ENCODE measurements around the gene FN3KRP.

FN3KRP gene

DNA sequence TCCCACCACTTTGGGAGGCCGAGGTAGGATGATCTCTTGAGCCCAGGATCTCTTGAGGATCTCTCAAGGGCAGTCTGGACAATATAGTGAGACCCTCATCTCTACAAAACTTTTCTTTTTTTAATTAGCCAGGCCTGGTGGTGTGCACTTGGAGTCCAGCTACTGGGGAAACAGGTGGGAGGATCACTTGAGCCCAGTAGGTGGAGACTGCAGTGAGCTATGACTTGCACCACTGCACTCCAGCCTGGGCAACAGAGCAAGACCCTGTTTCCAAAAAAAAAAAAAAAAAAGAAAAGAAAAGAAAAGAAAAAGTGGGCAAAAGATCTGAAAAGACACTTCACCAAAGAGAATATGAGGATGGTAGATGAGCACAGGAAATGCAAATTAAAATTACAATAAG is 33.0 kb upstream of the FN3KRP start:
- ATAC-seq: no peak
- TF ChIP-seq ZC3H10 (CRISPR knock-in tag; IDR thresholded peaks at IDR 0.05) (no peak), TCF4 (CRISPR knock-in tag; IDR thresholded peaks at IDR 0.05; ENCODE audit: borderline replicate concordance) (no peak), CSDC2 (CRISPR knock-in tag; IDR thresholded peaks at IDR 0.05) (no peak), ZNF565 (CRISPR knock-in tag; conservative IDR thresholded peaks at IDR 0.05; ENCODE audit: low read depth) (no peak), ARNTL (CRISPR knock-in tag; IDR thresholded peaks at IDR 0.05; ENCODE audit: borderline replicate concordance, low read depth) (no peak), OSR1 (CRISPR knock-in tag; IDR thresholded peaks at IDR 0.05) (no peak), PPARA (CRISPR knock-in tag; IDR thresholded peaks at IDR 0.05; ENCODE audit: borderline replicate concordance) (no peak), ISL1 (CRISPR knock-in tag; IDR thresholded peaks at IDR 0.05) (no peak), ESRRG (CRISPR knock-in tag; IDR thresholded peaks at IDR 0.05) (no peak)
- TF ChIP-seq, protein P1, sequence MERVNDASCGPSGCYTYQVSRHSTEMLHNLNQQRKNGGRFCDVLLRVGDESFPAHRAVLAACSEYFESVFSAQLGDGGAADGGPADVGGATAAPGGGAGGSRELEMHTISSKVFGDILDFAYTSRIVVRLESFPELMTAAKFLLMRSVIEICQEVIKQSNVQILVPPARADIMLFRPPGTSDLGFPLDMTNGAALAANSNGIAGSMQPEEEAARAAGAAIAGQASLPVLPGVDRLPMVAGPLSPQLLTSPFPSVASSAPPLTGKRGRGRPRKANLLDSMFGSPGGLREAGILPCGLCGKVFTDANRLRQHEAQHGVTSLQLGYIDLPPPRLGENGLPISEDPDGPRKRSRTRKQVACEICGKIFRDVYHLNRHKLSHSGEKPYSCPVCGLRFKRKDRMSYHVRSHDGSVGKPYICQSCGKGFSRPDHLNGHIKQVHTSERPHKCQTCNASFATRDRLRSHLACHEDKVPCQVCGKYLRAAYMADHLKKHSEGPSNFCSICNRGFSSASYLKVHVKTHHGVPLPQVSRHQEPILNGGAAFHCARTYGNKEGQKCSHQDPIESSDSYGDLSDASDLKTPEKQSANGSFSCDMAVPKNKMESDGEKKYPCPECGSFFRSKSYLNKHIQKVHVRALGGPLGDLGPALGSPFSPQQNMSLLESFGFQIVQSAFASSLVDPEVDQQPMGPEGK (CRISPR knock-in tag; IDR thresholded peaks at IDR 0.05; ENCODE audit: borderline replicate concordance): no peak

DNA sequence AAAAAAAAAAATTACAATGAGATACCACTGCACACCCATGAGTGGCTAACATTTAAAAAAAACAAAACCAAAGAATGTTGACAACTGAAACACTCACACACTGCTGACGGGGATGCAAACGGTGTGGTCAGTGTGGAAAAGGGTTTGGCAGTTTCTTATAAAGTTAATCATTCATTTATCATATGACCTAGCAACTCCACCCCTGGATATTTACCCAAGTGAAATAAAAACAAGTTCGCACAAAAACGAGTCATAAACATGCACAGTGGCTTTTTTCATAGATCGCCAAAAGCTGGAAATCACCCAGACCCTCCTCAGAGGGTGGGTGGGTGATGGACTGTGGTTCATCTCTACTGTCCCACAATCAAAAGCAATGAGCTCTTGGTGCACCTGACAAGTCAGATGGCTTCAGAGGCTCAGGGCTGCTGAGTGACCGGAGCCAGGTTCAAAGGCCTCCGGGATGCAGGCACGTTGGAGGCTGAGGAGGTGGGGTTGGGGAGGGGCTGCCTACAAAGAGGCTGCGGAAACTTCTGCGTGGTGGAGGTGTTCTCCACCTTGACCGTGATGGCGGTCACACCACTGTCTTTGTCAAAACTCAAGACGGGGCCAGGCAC is 32.2 kb upstream of the FN3KRP start:
- ATAC-seq: no peak

More for the DNA sequence above, 32.2 kb upstream of the FN3KRP start:
- no peak for TF ChIP-seq ISL1 (CRISPR knock-in tag; IDR thresholded peaks at IDR 0.05)
- no peak for TF ChIP-seq TCF4 (CRISPR knock-in tag; IDR thresholded peaks at IDR 0.05; ENCODE audit: borderline replicate concordance)
- no peak for TF ChIP-seq ZFP30 (CRISPR knock-in tag; IDR thresholded peaks at IDR 0.05)
- TF ChIP-seq, protein P2, sequence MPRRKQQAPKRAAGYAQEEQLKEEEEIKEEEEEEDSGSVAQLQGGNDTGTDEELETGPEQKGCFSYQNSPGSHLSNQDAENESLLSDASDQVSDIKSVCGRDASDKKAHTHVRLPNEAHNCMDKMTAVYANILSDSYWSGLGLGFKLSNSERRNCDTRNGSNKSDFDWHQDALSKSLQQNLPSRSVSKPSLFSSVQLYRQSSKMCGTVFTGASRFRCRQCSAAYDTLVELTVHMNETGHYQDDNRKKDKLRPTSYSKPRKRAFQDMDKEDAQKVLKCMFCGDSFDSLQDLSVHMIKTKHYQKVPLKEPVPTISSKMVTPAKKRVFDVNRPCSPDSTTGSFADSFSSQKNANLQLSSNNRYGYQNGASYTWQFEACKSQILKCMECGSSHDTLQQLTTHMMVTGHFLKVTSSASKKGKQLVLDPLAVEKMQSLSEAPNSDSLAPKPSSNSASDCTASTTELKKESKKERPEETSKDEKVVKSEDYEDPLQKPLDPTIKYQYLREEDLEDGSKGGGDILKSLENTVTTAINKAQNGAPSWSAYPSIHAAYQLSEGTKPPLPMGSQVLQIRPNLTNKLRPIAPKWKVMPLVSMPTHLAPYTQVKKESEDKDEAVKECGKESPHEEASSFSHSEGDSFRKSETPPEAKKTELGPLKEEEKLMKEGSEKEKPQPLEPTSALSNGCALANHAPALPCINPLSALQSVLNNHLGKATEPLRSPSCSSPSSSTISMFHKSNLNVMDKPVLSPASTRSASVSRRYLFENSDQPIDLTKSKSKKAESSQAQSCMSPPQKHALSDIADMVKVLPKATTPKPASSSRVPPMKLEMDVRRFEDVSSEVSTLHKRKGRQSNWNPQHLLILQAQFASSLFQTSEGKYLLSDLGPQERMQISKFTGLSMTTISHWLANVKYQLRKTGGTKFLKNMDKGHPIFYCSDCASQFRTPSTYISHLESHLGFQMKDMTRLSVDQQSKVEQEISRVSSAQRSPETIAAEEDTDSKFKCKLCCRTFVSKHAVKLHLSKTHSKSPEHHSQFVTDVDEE (CRISPR knock-in tag; IDR thresholded peaks at IDR 0.05): no peak
- TF ChIP-seq, protein P1 (CRISPR knock-in tag; IDR thresholded peaks at IDR 0.05; ENCODE audit: borderline replicate concordance): no peak
- TF ChIP-seq OSR1 (CRISPR knock-in tag; IDR thresholded peaks at IDR 0.05): no peak
- TF ChIP-seq GLIS3 (CRISPR knock-in tag; IDR thresholded peaks at IDR 0.05): no peak
- TF ChIP-seq ZFP3 (CRISPR knock-in tag; IDR thresholded peaks at IDR 0.05): no peak
- TF ChIP-seq ESRRG (CRISPR knock-in tag; IDR thresholded peaks at IDR 0.05): no peak
- TF ChIP-seq, protein P3, sequence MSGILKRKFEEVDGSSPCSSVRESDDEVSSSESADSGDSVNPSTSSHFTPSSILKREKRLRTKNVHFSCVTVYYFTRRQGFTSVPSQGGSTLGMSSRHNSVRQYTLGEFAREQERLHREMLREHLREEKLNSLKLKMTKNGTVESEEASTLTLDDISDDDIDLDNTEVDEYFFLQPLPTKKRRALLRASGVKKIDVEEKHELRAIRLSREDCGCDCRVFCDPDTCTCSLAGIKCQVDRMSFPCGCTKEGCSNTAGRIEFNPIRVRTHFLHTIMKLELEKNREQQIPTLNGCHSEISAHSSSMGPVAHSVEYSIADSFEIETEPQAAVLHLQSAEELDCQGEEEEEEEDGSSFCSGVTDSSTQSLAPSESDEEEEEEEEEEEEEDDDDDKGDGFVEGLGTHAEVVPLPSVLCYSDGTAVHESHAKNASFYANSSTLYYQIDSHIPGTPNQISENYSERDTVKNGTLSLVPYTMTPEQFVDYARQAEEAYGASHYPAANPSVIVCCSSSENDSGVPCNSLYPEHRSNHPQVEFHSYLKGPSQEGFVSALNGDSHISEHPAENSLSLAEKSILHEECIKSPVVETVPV (CRISPR knock-in tag; IDR thresholded peaks at IDR 0.05): no peak
- no peak for TF ChIP-seq RARB (CRISPR knock-in tag; IDR thresholded peaks at IDR 0.05)
- no peak for TF ChIP-seq ZNF8 (CRISPR knock-in tag; IDR thresholded peaks at IDR 0.05)
- no peak for TF ChIP-seq CSDC2 (CRISPR knock-in tag; IDR thresholded peaks at IDR 0.05)
- no peak for TF ChIP-seq ZC3H10 (CRISPR knock-in tag; IDR thresholded peaks at IDR 0.05)
- TF ChIP-seq ARNTL (CRISPR knock-in tag; IDR thresholded peaks at IDR 0.05; ENCODE audit: borderline replicate concordance, low read depth): no peak
- TF ChIP-seq, protein P4, sequence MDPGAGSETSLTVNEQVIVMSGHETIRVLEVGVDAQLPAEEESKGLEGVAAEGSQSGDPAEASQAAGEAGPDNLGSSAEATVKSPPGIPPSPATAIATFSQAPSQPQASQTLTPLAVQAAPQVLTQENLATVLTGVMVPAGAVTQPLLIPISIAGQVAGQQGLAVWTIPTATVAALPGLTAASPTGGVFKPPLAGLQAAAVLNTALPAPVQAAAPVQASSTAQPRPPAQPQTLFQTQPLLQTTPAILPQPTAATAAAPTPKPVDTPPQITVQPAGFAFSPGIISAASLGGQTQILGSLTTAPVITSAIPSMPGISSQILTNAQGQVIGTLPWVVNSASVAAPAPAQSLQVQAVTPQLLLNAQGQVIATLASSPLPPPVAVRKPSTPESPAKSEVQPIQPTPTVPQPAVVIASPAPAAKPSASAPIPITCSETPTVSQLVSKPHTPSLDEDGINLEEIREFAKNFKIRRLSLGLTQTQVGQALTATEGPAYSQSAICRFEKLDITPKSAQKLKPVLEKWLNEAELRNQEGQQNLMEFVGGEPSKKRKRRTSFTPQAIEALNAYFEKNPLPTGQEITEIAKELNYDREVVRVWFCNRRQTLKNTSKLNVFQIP (CRISPR knock-in tag; IDR thresholded peaks at IDR 0.05; ENCODE audit: borderline replicate concordance, low read depth): no peak
- TF ChIP-seq, protein P5, sequence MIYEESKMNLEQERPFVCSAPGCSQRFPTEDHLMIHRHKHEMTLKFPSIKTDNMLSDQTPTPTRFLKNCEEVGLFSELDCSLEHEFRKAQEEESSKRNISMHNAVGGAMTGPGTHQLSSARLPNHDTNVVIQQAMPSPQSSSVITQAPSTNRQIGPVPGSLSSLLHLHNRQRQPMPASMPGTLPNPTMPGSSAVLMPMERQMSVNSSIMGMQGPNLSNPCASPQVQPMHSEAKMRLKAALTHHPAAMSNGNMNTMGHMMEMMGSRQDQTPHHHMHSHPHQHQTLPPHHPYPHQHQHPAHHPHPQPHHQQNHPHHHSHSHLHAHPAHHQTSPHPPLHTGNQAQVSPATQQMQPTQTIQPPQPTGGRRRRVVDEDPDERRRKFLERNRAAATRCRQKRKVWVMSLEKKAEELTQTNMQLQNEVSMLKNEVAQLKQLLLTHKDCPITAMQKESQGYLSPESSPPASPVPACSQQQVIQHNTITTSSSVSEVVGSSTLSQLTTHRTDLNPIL (CRISPR knock-in tag; IDR thresholded peaks at IDR 0.05; ENCODE audit: low read depth): no peak
- no peak for TF ChIP-seq ZNF565 (CRISPR knock-in tag; conservative IDR thresholded peaks at IDR 0.05; ENCODE audit: low read depth)
- TF ChIP-seq PPARA (CRISPR knock-in tag; IDR thresholded peaks at IDR 0.05; ENCODE audit: borderline replicate concordance): no peak
- no peak for TF ChIP-seq SNAI2 (CRISPR knock-in tag; IDR thresholded peaks at IDR 0.05)

Data from SK-N-SH treated with all-trans-retinoic acid at 6 μM for 48 hours (cell line).